ENCODE measurements around the gene CBX5. TPM values are rescaled to one million over a fixed set of nuclear protein-coding genes. Genes with fewer than 3 reads are reported as not detected.
"Not testable (repeated sequence)": the region's sequence is repeated elsewhere in the genome, so short reads cannot be mapped to it uniquely, and the experiment has no call there.

Gene CBX5
- total RNA-seq, 1 experiment from 2014 or later = 64.3 TPM

DNA sequence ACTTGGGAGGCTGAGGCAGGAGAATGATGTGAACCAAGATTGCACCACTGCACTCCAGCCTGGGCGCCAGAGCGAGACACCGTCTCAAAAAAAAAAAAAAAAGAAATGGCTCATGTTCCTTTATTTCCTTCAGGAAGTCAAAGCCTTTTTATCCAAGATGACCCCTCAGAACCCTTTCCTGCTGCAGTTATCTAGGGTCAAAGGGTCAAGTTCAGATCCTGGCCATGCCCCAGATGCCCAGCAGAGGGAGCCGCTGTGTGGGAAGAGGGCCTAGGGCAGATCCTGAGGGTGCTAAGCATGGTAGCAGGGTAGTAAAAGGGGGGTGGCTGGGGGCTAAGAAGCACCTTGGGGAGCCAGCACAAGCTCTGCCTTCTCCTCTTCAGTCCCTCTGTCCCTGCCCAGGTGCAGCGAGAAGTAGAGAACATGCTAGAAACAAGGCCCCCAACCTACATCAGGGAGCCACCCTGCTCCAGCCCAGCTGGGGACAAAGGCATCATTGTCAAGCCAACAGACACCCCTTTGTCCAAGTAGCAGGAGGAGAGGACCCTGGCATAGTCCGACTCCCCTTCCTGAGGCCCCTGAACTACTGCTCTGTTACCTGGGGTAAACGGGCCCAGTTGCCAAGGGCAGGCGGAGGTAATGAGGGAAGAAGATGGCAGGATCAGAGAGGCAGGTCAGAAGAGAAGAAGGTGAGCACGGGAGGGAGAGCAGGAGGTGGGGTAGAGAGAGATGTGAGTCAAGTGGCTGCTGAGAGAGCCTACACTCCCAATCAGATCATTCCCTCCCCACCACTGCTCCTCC, 14.4 kb upstream of the CBX5 start:
- peak; percentile 49 for DNase-seq (ENCODE audit: low read depth)

DNA sequence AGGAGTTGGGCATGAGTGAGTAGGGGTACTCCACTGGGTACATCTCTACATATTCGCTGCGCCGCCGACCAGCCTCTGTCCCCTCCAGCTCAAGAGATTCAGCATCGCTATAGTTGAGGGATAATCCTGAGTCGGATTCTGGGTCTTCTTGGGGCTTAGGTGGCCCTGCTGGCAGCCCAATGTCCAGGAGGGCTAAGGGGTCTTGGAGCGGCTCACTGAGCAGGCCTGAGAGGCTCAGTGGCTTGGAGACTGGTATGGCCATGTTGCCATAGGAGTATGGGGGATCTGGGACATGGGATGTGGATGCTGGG, 13.0 kb upstream of the CBX5 start:
- DNase-seq (ENCODE audit: low read depth) = no peak

GRCh38 chr12:54292083-54292930, 12.4 kb upstream of the CBX5 start:
- no peak for DNase-seq (ENCODE audit: low read depth)

DNA sequence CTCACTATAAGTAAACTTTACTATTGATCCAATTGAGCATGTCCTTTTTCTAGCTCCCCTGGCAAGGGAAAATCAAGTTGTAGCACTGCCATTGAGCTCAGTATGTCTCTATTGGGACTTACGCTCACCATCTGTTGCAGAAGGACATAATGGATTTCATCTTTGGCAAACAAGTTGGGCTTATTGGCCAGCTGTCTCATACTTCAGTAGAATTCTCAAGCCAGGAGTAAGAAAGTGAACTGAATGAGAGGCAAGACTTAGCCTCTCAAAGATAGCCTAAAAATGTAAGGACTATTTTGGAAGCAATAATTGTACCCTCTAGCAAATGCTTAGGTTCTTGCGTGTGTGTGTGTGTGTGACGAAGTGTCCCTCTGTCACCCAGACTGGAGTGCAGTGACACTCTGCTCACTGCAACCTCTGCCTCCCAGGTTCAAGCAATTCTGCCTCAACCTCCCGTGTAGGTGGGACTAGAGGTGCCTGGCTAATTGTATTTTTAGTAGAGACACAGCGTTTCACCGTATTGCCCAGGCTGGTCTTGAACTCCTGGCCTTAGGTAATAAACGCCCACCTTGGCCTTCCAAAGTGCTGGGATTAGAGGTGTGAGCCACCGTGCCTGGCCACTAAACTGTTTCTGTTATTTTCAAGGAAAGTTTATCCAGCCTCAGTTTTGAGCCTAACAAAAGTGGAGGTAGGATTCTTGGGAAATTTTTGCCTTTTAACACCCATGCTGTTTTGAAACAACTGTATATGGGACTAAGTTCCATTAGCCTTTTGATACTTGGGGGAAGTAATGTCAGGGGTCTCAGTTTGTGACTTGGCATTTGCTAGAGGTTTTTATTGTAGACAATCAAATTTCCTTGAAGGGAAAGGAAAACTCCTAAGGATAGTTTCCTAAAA, 7.6 kb upstream of the CBX5 start:
- DNase-seq (ENCODE audit: low read depth) = no peak

DNA sequence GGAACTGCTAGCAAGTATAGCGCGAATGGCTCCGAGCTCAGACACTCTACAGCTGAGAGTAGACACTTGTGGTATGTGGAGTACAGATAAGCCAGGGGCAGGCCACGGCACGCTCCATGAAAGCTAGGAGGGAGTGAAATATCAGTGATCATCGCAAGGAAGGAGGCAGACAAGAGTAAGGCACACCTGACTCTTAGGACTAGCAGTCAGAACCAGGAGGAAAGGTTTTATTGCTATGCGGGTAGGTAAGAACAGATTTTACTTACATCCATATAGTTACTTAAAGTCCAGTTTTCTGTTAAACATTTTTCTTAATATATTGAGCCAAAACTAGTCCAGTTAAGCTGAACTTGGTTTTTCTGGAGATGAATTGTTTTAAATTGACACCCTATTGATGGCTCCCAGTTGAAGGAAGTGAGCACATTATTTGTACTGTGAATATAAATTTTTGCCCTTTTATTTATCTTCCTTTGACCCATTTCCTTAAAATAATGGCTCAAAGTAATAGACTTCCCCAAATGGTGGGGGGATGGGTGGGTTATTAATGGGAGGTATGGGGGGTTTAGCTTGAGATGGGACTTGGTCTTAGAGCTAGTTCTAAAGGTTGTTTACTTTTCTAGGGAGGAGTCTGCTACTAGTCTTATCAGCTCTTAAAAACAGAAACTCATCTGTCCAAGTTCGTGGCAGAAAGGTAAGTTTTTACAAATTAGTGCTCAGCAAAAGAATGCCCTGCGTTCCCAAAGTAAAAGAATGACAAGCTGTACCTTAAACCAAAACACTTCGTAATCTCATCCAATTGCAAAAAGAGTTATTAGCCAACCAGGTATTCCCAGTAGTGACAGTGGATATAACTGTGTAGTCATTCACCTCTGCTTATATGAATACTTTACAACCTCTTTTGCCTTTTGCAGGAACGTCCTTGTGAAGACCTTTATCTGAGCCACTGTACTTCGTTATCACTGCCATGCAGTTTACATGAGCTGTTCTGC, 6.4 kb upstream of the CBX5 start:
- no peak for DNase-seq (ENCODE audit: low read depth)

GRCh38 chr12:54285150-54286041, 5.5 kb upstream of the CBX5 start:
- DNase-seq (ENCODE audit: low read depth) = no peak

- not testable (repeated sequence) for DNase-seq (ENCODE audit: low read depth)
Measured at GRCh38 chr12:54284070-54284780, 4.3 kb upstream of the CBX5 start.

- DNase-seq (ENCODE audit: low read depth) = no peak
Measured at GRCh38 chr12:54282949-54283593, 3.1 kb upstream of the CBX5 start.

GRCh38 chr12:54281694-54282093, 1.8 kb upstream of the CBX5 start:
- DNase-seq (ENCODE audit: low read depth) = not testable (repeated sequence)

DNA sequence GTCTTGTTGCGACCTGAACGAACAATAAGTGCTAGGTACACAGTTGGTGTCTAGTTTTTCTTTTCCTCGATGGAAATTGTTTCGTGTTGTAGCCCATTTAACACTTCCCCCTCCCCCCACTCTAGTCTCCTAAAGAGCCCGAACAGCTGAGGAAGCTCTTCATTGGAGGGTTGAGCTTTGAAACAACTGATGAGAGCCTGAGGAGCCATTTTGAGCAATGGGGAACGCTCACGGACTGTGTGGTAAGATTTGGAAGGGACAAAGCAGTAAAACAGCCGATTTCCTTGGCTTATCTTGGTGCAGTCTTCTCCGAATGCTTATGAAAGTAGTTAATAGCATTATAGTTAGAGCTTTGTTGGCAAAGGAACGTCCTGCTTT, 1.3 kb upstream of the CBX5 start:
- DNase-seq (ENCODE audit: low read depth) = not testable (repeated sequence)

GRCh38 chr12:54280468-54281260, 742 bp upstream of the CBX5 start, which contains the start of gene HNRNPA1:
Gene HNRNPA1 (plus strand): TSS chr12:54280726. CDS start chr12:54280808, 82 bp downstream.
- peak; percentile 100 for DNase-seq (ENCODE audit: low read depth)

GRCh38 chr12:54279227-54279631, 693 bp downstream of the CBX5 start:
- DNase-seq (ENCODE audit: low read depth) = no peak

DNA sequence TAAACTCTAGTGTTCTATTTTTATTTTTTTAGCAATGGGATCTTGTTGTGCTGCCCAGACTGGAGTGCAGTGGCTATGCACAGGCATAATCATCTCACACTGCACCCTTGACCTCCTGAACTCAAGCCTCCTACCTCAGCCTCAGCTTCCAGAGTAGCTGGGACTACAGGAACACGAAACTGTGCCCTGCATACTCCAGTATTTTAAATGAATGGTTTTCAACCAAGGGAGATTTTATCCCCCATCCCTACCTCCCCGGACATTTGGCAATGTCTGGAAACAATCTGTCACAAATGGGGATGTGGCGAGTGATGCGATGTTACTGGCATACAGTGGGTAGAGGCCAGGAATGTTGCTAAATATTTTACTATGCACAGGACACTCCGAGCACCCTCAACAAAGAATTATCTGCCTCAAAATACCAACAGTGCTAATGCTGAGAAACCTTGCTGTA, 2.1 kb downstream of the CBX5 start:
- no peak for DNase-seq (ENCODE audit: low read depth)

DNA sequence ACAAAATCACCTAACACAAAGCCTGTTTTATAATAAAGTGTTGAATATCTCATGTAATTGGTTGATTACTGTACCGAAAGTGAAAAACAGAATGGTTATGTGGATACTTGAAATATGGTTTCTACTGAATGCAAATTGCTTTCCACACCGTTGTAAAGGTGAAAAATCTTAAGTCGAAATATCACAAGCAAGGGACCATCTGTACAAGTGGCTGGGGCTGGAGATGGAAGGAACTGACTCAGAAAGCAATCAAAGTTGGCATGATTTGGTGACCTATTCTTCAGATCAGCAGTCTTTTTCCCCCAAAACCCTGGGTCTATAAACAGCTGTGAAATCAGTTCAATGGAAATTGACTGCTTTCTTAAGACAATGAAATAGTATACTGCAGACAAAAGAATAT, 3.6 kb downstream of the CBX5 start:
- DNase-seq (ENCODE audit: low read depth) = no peak

GRCh38 chr12:54273981-54274380, 5.9 kb downstream of the CBX5 start:
- DNase-seq (ENCODE audit: low read depth) = no peak

DNA sequence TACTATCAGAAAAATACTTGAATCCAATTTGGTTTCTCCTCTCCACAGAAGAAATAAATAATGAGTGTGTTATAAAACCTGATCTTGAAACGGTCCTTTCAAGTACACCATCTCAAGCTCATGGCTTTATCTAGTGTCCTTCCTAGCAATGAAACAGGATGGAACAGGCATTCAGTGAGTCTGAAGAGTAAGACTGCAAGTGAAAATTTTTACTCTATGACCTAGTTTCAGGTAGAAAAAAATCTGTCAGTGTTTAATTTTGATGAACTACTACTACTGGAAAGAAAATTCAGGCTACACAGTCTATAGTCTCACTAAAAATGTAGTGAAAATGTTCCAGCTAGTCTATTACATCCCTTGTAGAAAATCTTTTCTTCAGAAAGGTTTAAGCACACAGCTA, 7.7 kb downstream of the CBX5 start:
- no peak for DNase-seq (ENCODE audit: low read depth)

DNA sequence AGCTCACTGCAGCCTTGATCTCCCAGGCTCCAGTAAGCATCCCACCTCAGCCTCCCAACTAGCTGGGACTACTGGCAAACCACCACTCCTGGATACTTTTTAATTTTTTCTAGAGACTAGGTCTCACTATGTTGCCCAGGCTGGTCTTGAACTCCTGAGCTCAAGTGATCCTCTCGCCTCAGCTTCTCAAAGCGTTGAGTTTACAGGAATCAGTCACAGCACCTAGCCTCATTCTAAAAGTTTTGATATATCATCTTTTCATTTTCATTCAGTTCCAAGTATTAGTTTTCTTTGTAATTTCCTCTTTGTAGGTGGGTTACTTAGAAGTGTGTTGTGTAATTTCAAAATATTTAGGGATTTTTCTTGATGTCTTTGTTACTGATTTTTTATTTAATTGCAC, 9.6 kb downstream of the CBX5 start:
- no peak for DNase-seq (ENCODE audit: low read depth)

DNA sequence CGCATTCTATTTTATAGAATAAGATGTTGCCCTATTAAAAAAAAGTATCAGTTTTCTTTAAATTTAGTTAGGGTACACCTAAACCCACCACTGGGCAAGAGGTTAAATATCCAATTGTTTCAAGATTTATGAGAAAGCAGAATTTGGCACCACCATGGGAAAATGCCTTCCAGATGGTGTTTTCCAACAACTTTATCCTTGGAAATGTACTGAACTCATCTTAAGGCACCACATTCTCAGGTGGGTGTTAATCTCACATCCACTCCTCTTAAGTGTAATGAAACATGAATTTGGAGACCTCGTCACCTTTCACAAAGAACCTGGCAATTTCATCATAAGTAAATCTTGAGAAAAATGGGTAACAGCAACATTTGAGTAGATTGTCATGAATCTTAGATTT, 13.1 kb downstream of the CBX5 start:
- no peak for DNase-seq (ENCODE audit: low read depth)

All from Daoy (cell line).